Right forelimb (tissue), 1 donor: ENCODE measurements around the gene CLCA2.

Experiments
- DNase-seq: peaks from one replicate; pipeline ENCODE4 v3.0.0-alpha.2; 2018

CLCA2 gene

DNA sequence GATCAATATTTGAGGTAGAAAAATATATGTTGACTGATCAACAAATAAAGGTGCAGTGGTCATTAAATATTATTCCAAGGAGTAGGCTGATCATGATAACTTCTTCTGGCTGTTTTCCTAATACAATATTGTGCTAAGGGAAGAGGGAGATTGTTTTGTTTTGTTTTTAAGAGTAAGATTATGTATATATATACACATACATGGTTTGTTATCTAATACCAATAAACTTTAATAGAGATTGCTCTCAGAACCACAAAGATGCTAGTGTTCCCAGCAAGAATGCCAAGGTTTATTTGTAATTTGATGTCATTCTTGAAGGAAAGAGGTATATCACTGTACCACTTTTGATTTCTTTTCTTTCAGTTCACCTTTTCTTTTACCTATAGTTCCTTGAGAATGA, 10.1 kb downstream of the CLCA2 start:
- DNase-seq, result no peak

DNA sequence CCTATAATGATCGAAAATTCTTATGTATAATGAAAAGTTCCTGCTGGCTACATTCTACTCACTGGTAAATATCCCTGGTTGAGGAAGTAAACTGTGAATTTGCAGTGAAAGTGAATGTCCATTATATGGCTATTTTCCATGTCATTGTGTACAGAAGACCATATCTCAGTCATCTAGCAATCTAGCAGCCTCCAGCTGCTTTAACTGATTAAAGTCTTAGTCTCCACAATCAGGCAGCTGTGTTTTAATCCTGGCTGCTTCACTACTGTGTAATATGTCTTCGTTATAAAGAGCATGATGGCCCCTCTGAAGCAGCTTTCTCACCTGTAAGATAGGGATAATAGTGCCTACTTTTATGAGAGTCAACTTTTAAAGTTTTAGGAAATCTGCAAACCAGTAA, 11.4 kb downstream of the CLCA2 start:
- DNase-seq, result no peak

DNA sequence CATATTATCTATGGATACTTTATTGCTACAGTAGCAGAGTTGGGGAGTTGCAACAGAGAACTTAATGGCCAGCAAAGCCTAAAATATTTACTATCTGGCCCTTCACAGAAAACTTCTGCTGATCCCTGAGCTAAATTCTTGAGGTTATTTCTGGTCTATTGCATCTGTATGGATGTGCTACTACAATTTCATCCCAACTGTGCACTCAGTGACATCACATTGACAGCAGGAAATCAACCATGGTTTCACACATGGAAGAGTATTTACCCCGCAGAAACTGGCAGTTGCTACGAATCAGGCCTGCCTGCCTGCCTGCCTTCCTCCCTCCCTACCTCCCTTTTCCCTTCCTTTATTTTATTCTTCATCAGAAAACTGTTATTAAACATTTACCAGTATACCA, 12.1 kb downstream of the CLCA2 start:
- no peak for DNase-seq

DNA sequence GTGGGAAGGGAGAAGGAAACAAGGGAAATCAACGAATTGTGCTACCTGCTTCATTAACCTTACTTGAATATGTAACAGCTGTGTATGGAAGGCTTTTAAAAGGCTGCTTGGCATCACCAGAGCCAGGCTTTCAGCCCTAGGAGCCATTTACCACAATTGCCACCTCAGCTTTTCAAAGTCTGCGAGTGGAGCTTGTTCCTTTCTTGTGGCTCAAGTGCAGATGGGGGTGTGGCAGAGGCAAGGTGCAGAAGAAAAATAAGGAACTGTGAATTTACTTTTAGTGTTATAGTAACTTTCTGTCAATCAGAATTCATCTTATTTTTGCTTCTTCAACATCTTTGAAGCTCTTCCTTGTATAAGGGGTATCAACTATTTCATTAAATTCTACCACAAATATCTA, 17.6 kb downstream of the CLCA2 start:
- DNase-seq, result no peak

DNA sequence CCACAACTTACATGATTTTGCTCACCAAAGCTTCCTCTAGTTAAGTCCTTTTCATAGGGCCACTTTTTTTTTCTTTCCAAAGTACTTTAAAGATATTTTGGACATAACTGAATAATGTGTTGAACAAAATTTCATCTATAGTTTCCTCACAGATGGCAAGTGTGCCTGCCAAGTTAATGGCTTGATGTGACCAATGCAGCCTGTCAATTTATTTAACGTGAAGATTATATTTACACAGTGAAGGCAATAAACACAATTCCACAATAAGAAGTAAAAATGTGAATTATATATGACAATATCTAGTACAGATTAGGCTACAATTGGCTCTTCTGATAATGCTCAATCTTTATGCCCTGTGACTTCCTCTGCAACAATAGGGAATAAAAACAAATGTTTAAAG, 18.0 kb downstream of the CLCA2 start:
- DNase-seq, result no peak

DNA sequence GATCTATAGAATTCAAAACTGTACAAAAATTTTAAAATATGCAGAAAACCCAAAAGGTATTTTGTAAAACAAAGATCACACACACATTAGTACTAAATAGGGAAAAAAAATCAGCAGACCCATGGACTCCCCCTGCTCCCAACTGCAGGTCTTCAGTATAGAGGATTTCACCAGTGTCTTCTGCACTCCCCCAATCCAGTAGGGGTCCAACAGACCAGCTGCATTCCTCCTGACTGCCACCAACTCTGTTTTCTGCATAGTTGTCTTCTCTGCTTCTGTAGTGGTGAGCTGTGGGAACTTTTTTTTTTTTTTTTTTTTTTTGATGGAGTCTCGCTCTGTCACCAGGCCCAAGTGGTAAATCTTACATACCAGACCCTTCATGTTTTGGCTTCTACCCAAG, 21.9 kb downstream of the CLCA2 start:
- no peak for DNase-seq

DNA sequence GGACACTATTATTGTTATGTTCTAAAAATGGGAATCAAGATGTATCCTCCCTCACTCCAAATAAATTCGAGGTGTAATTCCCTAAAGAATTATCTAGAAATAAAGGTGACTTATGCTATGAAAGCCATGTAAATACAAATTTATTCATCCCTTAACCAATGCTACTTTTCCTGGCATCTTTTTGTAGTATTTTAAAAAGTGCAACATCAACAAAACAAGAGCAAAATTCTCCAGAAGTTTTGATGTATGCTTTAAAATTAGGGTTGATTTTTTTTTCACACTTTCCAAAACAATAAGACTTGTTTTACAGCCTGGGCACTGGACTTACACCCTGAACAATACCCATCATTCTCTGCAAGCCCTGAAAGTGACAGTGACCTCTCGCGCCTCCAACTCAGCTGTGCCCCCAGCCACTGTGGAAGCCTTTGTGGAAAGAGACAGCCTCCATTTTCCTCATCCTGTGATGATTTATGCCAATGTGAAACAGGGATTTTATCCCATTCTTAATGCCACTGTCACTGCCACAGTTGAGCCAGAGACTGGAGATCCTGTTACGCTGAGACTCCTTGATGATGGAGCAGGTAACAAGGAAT, 23.3 kb downstream of the CLCA2 start:
- no peak for DNase-seq

DNA sequence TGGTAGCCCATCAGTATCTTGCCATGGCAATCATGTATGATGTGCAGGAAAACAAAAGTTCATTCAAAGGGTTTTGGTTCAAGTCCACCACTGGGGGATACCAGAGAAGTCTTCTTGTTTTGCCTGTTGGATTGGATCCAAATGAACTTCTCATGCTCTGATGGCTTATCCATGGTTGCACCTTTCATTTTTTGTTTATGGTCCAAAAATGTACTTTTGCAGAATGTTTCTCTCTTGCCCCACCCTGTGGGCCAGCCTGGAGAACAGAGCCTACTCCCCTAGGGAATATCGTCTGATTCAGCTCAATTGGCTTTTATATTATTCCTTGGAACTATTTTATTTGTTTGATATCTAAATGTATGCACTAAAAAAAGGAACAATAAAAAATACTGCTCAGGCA, 24.7 kb downstream of the CLCA2 start:
- no peak for DNase-seq

DNA sequence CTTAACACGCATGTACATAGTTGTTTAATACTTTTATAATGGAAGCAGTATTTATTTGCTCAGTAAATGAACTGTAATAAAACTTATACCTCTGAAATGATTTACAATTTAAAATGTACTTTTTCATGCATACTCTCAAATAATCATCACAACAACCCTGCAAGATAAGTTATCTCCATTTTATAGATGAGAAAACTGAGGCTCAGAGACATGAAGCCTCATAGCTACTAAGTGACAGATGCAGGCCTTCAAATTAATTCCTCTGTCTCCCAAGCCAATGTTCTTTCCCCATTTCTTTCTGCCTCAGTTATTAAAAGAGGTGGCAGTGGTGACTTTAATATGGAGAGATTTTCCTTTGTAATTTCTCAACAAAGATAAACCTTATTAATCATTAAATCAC, 25.1 kb downstream of the CLCA2 start:
- DNase-seq, result no peak

DNA sequence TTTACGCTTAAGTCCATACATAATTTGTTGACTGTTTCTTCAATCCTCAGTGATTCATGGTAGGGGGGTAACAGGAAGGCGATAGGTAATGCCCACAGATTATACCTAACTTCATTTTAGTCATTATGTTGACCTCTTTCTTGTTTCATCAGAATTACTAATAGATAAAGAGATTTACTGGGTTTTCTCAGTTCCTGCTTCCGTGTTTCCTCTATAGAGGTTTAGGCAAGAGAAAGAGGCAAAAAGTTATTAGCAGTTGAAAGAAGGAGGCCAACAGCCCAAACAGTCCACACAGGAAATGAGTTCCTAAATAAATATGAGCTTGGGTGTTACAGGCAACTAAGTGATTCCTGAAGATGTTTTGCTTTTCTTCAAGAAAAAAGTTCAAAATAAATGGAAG, 26.9 kb downstream of the CLCA2 start:
- no peak for DNase-seq

DNA sequence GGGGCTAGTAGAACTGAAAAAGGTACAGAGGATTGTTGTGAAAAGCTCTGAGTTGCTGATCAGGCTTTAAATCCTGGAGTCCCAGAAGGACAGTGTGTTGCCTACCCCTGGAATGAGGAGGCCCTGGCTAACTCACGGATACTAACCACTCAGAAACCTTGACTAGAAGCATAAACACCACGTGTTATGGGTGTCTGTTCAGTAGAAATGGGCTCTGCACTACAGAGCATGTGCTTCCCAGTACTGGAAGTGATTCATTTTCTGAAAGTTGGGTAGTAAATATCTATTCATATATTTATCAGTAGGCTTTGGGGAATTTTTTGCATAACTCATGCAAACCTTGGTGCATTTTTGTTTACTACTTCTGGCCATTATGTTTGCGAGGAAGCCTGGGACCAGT, 29.7 kb downstream of the CLCA2 start:
- DNase-seq, result no peak

DNA sequence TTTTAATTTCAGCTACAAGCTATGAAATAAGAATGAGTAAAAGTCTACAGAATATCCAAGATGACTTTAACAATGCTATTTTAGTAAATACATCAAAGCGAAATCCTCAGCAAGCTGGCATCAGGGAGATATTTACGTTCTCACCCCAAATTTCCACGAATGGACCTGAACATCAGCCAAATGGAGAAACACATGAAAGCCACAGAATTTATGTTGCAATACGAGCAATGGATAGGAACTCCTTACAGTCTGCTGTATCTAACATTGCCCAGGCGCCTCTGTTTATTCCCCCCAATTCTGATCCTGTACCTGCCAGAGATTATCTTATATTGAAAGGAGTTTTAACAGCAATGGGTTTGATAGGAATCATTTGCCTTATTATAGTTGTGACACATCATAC, 31.1 kb downstream of the CLCA2 start:
- no peak for DNase-seq

DNA sequence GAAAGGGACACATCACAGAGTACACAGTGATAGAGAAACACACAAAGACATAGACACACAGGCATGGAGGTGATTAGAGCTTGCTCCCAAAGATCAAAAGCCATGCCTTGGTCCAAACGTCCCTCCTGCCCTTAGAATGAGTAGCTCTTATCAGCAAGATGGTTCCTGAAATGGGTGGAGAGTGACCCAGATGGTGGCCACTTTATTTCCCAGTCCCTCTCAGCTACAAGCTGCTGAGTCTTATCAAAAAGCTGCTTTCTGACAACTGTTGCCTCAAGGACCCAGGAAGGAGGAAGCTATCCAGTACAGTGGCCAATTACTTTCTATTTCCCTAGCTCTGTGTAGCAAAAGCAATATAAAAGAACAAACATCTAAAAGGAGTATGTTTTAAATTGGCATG, 37.0 kb downstream of the CLCA2 start:
- DNase-seq, result no peak

DNA sequence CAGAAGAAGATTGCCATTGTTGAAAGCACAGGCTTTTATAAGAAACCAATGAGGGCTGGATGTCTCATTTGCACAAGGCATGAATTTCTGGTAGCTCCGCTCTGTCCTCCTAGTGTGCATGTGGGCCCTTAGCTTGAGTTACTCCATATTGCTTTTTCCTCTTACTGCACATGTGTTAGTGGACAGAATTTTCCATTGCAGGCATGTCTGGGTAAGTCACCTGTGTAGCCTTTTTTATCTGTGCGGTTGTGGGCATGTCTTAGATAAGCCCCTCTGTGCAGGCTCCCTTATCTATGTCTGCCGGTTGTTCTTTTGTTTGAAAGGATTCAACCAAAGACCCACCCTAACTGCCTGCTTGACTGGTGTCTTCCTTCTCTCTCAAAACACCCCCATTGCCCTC, 37.5 kb downstream of the CLCA2 start:
- no peak for DNase-seq

DNA sequence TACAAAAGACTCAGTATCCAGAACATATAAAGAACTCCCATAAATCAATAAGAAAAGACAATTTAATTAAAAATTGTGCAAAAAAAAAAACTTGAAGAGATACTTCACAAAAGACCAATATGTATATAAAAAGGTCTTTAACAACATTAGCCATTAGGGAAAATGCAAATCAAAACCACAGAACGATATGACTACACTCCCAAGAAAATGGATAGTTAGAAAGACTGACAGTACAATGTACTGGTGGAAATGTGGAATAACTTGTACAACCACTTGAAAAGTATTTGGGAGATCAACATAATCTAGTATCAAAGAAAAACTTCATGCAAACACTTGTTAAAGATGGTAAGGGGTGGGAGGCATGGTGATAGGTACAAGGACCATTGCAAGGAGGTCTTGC, 40.8 kb downstream of the CLCA2 start:
- DNase-seq, result no peak

DNA sequence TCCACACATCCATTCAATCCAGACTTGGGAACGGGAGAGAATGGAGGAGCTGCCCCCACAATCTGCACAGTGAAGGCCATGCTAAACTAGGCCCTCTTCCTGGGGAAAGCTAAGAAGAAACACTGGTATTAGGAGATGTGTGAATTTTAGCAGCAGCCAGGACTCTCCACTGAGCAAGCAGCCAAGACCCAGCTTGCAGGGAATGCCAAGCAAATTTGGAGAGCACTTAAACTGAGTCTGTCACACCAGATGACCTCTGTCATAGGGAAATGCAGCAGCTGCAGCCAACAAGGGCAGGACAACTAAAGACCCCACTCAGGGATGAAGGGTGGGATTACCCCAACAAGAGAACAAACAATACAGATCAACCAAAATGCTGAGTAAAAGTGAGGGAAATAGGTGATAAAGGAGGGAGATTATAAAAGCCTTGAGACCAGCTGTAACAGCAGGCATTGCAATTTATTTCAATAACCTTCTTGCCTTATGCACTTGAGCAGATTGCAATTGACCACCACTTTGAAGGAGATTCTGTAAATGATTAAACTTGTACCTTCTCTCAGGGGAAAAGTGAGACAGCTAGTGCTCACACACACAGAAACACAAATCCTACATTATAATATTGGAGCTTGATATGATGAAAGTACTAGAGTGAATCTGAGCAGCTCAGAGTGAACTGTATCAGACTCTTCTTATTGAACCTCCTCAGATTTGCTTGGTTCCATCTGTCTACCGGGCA, 42.3 kb downstream of the CLCA2 start:
- no peak for DNase-seq

DNA sequence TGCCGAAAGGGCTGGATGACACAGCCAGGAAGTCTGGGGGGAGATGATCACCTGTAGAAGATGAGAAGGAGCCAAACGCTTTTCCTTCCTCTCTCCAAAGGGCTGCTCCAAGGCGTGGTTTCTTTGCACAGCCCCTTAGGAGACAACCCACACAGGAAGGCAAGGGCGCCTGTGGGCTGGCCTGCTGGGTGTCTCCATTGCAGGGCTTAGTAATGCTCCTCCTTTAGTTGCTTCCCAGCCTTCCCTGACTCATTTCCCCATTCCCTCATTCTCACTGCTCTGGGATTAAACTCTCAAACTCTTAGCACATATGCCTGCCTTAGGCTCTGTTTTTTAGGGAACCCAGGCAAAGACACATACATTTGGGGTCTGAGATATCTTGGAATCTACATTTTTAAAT, 43.0 kb downstream of the CLCA2 start:
- DNase-seq, result no peak

DNA sequence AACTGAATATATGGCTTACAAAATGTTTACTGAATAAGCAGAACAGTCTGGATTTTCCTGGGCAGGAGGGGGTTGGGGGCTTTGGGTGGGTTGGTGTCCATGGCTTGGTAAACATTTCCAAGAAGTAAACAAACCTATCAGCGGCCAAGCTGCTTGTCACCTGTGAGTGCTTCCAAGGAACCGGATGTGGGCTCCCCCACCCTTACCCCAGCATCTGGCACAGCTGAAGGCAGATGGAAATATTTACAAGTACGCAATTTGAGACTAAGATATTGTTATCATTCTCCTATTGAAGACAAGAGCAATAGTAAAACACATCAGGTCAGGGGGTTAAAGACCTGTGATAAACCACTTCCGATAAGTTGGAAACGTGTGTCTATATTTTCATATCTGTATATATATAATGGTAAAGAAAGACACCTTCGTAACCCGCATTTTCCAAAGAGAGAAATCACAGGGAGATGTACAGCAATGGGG, 44.6 kb downstream of the CLCA2 start, which contains the start of gene CLCA1:
Gene CLCA1, plus strand, starts transcription at position 427 of the 477 bp plus-strand sequence. Its CDS starts 45 bp downstream, at position 472.
- DNase-seq, result no peak

DNA sequence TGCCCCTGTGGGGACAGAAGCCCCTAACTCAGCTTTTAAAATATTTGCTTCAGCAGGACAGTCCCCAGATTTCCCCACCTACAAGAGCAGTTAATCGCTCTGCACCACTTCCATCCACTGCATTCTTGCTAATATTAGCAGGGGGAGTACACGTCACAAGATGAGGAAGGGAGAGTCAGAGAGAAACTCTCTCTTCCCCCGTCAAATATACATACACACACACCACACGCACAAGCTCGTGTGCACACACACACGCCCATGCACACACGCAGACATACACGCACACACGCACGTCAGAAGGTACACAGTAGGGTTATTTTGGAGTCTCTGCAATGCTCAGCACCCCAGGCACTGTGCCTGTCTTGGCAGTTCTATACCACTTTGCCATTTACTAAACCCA, 46.9 kb downstream of the CLCA2 start:
- no peak for DNase-seq

DNA sequence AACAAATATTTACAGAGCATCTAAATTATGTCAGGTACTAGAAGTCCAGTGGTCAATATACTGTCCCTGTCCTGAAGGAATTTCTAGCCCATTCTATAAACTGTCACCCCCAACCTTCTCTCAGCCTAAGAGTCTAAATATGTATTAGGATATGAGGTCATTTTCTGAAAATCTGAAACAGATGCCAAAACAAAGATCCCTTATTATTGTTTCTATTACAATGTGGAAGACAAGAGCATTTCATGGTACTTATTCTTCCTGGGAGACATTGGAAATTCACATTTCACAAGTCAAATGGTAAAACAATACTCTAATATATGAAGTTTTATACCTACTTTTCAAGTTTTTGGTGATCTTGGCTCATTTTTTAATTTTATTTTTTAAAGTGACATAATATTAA, 47.3 kb downstream of the CLCA2 start:
- DNase-seq, result no peak

DNA sequence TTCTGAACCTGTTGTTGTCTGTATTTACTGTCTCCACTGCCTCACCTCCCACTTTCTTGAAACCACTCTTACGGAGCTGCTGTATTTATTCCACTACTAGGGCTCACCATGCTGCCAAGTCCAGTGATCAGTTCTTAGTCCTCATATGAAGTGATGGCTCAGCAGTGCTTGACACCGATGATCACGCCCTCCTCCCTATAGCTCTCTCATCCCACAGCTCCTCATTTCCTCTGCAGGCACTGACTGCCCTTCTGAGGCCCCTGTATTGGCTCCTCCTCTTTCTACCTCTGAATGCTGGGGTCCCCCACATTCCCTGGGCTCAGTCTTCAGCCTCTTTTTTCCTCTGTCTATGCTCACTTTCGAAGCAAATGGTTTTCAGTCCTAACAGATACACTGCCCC, 48.2 kb downstream of the CLCA2 start:
- DNase-seq, result no peak

DNA sequence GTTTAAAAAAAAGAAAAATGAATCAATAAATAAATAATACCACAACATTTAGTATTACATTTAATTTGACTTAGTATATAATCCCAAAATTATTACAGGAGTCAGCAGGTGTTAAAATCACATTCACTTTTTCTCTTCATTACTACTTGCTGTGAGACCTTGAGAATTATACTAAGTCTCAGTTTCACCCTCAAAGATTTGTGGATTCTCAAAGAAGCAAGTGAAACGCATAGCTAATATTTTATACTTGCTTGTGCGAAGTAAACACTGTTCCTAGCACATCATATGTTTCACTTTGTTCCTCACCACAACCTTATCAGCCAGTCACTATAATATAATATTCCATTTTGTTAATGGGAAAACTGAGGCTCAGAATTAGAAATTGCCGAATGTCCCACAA, 48.8 kb downstream of the CLCA2 start:
- DNase-seq, result no peak

DNA sequence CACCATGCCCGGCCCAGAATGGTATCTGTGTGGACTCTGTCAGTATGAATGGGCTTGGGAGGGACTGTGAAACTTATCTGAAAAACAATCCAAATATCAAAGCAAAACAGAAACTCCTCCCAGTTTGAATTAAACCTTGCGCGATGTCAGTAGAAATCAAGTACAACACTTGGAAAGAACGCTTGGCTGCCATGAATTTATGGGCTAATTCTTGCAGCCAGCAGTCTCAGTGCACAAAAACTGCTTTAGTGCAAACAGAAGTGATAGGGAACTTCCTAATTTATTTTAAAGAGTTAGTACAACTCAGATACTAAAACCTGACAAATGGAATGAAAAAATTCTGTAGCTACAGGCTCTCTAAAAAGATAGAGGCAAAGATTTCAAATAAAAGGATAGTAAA, 53.3 kb downstream of the CLCA2 start:
- DNase-seq, result no peak

DNA sequence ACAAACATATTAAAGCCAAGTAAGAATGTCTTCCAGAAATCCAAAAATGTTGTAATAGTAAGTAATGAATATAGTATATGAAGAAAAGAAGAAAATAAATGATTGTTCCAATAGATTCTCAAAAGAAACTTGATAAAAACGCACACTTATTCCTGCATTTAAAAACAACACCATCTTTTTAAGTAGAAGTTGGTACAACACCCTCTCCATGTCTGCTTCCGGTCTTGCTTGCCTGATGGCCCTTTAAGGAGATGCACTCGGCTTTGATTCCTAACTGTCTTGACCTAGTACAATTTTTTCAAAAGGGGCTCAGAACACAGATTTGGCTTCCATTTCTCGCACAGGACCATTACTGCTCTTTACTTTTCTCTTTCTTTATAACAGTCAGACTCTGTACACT, 53.7 kb downstream of the CLCA2 start:
- DNase-seq, result no peak
